Putamen (tissue), 1 donor: ENCODE data around the gene ZNF146.
"Not testable (repeated sequence)": the region's sequence is repeated elsewhere in the genome, so short reads cannot be mapped to it uniquely, and the experiment has no call there.

Experiments used
- DNase-seq: peaks from one replicate; pipeline ENCODE4 v3.0.0-alpha.2; 2016; ENCODE audit warnings: low spot score

ZNF146 gene

GRCh38 chr19:36214386-36215275, at the start of gene ZNF146, which contains the start of gene ZNF565:
Gene ZNF146, plus strand, starts transcription at chr19:36215106. Its CDS starts 21,335 bp downstream, at chr19:36236441.
Gene ZNF565, minus strand, starts transcription at chr19:36214665. Its CDS starts 12,680 bp downstream, at chr19:36201985.
- DNase-seq: peak; percentile 99

DNA sequence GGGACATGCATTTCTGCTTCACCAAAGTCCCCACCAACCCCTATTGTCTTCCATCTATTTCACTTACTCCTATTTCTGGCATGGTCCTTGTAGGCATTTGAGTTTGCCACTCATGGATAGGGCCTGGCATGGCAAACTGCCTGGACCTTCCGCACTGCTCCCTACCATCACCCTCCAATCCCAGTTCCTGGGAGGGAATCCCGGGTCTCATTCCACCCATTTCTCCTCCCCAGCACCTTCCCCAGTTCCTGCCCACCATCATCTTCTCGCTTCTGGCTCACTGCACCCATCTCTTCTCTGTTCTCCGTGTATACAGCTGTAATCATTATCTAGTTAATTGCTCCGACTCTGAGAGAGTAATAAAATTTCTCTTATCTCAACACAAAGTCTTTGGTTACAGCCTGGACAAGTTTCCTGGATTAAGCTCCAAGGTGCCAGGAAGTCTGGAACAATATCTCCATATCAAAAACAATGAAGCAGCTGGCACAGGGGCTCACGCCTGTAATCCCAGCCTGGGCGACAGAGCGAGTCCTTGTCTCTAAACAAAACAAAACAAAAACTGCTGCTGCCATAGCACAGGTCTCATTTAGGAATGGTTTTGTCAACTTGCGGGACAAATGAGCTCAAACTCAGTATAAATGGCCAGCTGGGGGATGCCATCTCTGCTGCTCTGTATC, 45.7 kb upstream of the ZNF146 start:
- no peak for DNase-seq

DNA sequence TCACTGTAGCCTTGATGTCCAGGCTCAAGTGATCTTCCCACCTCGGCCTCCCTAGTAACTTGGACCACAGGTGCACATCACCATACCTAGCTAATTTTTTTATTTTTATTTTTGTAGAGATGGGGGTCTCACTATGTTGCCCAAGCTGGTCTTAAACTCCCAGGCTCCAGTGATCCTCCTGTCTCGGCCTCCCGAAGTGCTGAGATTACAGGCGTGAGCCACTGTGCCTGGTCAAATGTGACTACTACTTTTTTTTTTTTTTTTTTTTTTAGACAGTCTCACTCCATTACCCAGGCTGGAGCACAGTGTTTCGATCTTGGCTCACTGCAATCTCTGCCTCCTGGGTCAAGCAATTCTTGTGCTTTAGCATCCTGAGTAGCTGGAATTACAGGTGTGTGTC, 42.1 kb upstream of the ZNF146 start:
- DNase-seq: no peak

DNA sequence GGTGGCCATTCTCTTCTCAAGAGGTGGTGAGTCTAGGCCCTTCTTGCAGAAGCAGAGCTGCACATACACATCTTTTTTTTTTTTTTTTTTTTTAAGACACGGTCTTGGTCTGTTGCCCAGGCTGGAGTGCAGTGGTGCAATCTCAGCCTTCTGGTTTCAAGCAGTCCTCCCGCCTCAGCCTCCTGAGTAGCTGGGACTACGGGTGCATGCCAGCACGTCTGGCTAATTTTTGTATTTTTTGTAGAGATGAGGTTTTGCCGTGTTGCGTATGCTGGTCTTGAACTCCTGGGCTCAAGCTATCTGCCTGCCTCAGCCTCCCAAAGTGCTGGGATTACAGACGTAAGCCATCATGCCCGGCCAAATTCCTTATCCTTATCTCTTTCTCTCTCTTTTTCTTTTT, 41.1 kb upstream of the ZNF146 start:
- not testable (repeated sequence) for DNase-seq

DNA sequence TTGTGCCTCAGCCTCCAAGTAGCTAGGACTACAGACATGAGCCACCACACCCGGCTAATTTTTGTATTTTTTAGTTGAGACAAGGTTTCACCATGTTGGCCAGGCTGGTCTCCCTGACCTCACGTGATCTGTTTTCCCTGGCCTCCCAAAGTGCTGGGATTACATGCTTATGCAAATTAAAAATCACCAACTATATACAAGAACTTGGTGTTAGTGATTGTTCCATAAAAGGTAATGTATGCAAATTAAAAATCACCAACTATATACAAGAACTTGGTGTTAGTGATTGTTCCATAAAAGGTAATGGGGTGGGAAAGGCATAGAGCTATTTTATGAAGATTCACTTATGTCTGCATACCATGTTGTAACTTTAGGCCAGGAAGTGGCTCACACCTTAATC, 35.8 kb upstream of the ZNF146 start:
- not testable (repeated sequence) for DNase-seq

GRCh38 chr19:36182612-36183244, 32.2 kb upstream of the ZNF146 start:
- DNase-seq: no peak

- DNase-seq: no peak
Observed at GRCh38 chr19:36183245-36183628, 31.7 kb upstream of the ZNF146 start.

GRCh38 chr19:36186722-36187121, 28.2 kb upstream of the ZNF146 start:
- DNase-seq: not testable (repeated sequence)

DNA sequence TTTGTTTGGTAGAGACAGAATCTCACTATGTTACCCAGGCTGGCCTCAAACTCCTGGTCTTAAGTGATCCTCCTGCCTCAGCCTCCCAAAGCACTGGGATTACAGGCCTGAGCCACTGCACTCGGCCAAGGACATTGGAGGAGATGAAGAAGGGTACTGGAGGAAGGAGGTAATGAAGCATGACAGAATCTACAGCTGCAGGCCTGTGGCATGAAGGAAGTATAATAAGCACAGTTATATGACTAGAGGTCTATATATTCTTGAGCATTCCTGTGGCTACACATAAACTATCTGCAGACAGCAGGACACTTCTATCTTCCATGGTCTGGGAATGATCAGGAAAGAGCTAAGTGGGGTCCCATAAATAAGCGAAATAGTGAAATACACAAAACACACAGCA, 18.7 kb upstream of the ZNF146 start:
- DNase-seq: no peak

DNA sequence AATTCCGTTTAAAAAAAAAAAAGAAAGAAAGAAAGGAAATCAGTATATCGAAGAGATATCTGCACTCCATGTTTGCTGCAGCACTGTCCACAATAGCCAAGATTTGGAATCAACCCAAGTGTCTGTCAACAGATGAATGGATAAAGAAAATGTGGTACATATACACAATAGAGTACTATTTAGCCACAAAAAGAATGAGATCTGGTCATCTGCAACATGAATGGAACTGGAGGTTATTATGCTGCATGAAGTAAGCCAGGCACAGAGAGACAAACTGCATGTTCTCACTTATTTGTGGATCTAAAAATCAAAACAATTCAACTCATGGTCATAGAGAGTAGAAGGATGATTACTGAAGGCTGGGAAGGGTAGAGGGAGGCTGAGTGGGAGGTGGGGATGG, 16.8 kb upstream of the ZNF146 start:
- DNase-seq: peak; percentile 91

DNA sequence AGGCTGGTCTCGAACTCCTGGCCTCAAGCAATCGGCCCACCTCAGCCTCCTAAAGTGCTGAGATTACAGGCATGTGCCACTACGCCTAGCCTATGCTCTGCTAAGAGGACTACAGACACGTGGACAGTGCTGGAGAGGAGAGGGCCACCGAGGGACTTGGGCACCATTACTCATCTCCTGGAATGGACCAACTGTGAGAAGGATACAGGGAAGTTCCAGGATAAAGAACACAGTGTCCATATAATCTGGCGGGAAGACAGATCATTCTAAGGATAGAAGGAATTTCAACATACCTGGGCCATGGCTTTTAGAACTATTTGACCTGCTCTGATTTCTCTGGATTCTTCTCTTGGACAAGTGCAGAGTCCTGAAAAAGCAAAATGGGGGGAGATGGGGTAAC, 13.2 kb upstream of the ZNF146 start:
- no peak for DNase-seq

DNA sequence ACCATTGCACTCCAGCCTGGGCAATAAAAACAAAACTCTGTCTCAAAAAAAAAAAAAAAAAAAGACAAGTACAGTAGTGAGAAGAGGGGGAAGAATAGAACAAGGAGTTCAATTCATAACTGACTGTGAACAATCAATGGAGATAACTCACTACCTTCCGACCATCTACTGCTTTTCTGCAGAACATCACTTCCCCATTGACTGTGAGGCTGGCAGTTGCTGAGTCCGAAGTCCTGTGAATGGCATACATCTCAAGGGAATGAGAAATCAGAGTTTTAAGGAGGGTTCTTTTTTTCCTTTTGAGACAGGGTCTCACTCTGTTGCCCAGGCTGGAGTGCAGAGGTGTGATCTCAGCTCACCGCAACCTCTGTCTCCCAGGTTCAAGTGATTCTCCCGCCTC, 11.6 kb upstream of the ZNF146 start:
- no peak for DNase-seq

DNA sequence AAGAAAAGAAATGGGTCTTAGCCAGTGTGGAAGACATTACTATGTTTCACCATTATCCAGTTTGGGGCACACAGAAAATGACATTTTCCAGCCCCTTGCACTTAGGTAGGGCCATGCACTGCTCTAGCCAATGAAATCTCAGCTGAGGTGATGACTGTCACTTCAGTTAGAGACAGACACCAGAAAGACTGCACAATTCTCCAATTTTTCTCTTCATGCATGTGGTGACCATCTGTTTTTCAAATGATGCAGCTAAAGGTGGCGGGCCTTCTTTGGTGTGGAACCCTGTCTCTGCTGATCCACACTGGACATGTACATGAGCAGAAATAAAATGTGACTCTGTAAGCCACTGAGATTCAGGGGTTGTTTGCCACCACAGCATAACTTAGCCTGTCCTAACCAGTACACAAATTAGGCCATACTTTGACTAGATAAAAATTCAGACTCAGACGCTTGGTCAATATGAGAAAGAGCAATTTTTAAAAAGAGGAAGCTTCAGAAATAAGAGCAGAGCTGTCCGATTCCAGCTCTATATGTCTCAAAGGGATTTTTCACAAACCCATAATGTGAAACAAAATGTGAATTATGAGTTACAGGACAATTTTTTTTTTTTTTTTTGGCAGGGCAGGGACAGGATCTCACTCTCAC, 7.2 kb upstream of the ZNF146 start:
- no peak for DNase-seq

DNA sequence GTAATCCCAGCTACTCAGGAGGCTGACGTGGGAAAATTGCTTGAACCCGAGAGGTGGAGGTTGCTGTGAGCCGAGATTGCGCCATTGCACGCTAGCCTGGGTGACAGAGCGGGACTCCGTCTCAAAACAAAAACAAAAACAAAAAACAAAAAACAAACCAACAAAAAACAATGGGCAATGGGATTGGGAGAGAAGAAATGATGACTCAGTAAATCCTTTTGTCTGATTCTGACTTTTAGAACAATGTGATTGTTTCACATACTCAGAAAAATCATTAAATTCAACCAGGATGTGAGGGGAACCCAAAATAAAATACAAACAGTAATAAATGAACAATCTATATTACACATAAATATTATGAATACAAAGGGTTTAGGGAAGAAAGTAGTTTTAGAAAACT, 5.5 kb upstream of the ZNF146 start:
- DNase-seq: no peak

DNA sequence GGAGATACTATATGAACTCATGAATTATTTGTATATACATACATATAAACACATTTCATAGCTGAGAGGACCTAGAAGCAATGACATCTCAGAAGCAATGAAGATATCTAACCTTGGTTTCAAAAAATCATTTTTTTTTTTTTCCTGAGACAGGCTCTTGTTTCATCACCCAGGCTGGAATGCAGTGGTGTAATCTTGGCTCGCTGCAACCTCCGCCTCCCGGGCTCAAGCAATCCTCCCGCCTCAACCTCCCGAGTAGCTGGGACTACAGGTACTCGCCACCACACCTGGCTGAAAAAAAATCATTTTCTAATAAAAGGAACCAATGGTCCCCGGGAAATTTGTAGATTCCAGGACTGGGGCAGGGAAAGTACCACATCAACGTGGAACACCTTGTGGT, 4.4 kb upstream of the ZNF146 start:
- DNase-seq: no peak

DNA sequence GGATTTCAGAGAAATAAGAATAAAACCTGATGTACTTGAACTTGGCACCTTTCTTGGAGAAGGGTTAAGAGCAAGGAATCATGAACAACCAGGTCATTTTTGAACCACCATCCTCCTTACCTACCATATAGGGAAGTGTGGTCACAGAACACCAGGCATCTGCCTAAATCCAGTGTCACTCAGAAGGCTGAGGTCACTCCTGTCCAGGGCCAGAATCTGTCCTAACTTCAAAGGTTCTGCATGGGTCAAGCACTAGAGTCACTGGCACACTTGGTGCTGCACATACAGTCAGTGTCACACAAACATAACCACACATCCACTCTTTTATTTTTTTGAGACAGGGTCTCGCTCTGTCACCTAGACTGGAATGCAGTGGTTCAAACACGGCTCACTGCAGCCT, 2.0 kb upstream of the ZNF146 start:
- DNase-seq: no peak

- no peak for DNase-seq
Observed at GRCh38 chr19:36215276-36216123, 594 bp downstream of the ZNF146 start.

- no peak for DNase-seq
Observed at GRCh38 chr19:36221474-36221873, 6.6 kb downstream of the ZNF146 start.

- no peak for DNase-seq
Observed at GRCh38 chr19:36222503-36222902, 7.6 kb downstream of the ZNF146 start.

GRCh38 chr19:36225219-36225892, 10.4 kb downstream of the ZNF146 start:
- DNase-seq: no peak

DNA sequence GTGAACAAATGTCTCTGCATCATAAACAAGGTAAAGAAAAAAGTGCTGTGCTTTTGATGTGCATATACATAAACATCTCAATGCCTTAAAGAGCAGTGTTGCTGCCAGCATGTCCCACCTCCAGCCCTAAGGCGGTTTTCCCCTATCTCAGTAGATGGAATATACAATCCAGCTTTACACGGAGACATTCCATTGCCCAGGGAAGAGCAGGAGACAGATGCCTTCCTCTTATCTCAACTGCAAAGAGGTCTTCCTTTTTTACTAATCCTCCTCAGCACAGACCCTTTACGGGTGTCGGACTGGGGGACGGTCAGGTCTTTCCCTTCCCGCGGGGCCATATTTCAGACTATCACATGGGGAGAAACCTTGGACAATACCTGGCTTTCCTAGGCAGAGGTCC, 18.7 kb downstream of the ZNF146 start:
- not testable (repeated sequence) for DNase-seq
